Testis (tissue), 3 donors: Measurements from ENCODE around the gene TBC1D24. TPM values are rescaled to one million over a fixed set of nuclear protein-coding genes. Genes with fewer than 3 reads are reported as not detected.
A peak's percentile ranks its signal among the peaks of the same experiment; 100 is the strongest.

Experiments
- DNase-seq: peaks from one replicate; pipeline ENCODE4 v3.0.0-alpha.2; 2019
- H3K27ac ChIP-seq, 2 donors: fragments of 200-600 bp; sonication (generic); one replicate each; pipeline ENCODE4 v1.5.1; 2019
- H3K27me3 ChIP-seq: fragments of 200-600 bp; sonication (generic); one replicate; pipeline ENCODE4 v1.5.1; 2019
- H3K36me3 ChIP-seq: fragments of 200-600 bp; sonication (generic); one replicate; pipeline ENCODE4 v1.5.1; 2017; ENCODE audit warnings: low read depth; ENCODE audit errors: missing control alignments
- H3K4me1 ChIP-seq: fragments of 200-600 bp; sonication (generic); one replicate; pipeline ENCODE4 v1.5.1; 2019
- H3K4me3 ChIP-seq, 2 donors: fragments of 200-600 bp; sonication (generic); one replicate each; pipeline ENCODE4 v1.5.1; 2017 to 2019
- H3K9me3 ChIP-seq: fragments of 200-600 bp; sonication (generic); one replicate; pipeline ENCODE4 v1.5.1; 2017
- POLR2A ChIP-seq: fragments of 450-650 bp; IDR thresholded peaks from one replicate; pipeline ENCODE4 v1.6.1; 2017; ENCODE audit warnings: antibody characterized with exemption, mild to moderate bottlenecking, moderate library complexity
- WGBS, 2 donors: methylation state at CpG; one replicate each; pipeline ENCODE4 v1.1.5; 2018; 5-methylcytosine and 5-hydroxymethylcytosine counted together
- intact Hi-C: fragments of 100-400 bp; cut with DNase I; formaldehyde crosslinking; loops from one replicate; pipeline ENCODE4 v1.15.1; 2023; ENCODE audit warnings: low total_unique reads
- polyA plus RNA-seq: library from polyadenylated mRNA; stranded (reverse); fragments of 350-450 nt; fragmentation: Illumina TruSeq; extraction: RNeasy Lipid Tissue Mini Kit (QIAGEN cat#74804); gene quantifications from one replicate; pipeline ENCODE4 v1.2.3, GENCODE V29; 2014; ENCODE audit warnings: low read depth, low replicate concordance; ENCODE audit not compliant: insufficient read depth
- total RNA-seq, 2 donors: library from RNA; depleted of rRNA; stranded (reverse); fragments of >200 nt; gene quantifications; one replicate each; pipeline ENCODE4 v1.2.3, GENCODE V29; 2016
- TF ChIP-seq, protein P1 (sequence below), 3 experiments: fragments of 450-650 bp in 2 of 3; fragments of 200-600 bp in 1 of 3; sonication (generic) in 1 of 3; IDR thresholded peaks; one replicate each; pipeline ENCODE4 v1.5.1; 2016 to 2019; ENCODE audit warnings: antibody characterized with exemption in 3 of 3, mild to moderate bottlenecking in 2 of 3, moderate library complexity in 1 of 3

The TBC1D24 gene
- total and polyA plus RNA-seq, 3 donors from 2014 or later, result 5.3 to 13.5 (median 11.2) TPM

- WGBS, 2 donors, result 94 to 97% methylated on average over 25 to 28 of the region's 28 CpGs
- Histone ChIP-seq H3K27ac (no peak overlapping the region), H3K27me3 (no peaks in the 10 kb centered on the region), H3K36me3 (no peaks in the 10 kb centered on the region), H3K4me1 (peaks cover 17% of the 10 kb centered on the region), H3K9me3 (no peaks in the 10 kb centered on the region), H3K4me3 (no peak overlapping the region)
- no peak for DNase-seq
- TF ChIP-seq, protein P1, sequence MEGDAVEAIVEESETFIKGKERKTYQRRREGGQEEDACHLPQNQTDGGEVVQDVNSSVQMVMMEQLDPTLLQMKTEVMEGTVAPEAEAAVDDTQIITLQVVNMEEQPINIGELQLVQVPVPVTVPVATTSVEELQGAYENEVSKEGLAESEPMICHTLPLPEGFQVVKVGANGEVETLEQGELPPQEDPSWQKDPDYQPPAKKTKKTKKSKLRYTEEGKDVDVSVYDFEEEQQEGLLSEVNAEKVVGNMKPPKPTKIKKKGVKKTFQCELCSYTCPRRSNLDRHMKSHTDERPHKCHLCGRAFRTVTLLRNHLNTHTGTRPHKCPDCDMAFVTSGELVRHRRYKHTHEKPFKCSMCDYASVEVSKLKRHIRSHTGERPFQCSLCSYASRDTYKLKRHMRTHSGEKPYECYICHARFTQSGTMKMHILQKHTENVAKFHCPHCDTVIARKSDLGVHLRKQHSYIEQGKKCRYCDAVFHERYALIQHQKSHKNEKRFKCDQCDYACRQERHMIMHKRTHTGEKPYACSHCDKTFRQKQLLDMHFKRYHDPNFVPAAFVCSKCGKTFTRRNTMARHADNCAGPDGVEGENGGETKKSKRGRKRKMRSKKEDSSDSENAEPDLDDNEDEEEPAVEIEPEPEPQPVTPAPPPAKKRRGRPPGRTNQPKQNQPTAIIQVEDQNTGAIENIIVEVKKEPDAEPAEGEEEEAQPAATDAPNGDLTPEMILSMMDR (IDR thresholded peaks at IDR 0.05), result no peak
- no peak for TF ChIP-seq POLR2A
- intact Hi-C loops, result no loop called here
Observed at GRCh38 chr16:2455081-2455845, 19.7 kb upstream of the TBC1D24 start.

DNA sequence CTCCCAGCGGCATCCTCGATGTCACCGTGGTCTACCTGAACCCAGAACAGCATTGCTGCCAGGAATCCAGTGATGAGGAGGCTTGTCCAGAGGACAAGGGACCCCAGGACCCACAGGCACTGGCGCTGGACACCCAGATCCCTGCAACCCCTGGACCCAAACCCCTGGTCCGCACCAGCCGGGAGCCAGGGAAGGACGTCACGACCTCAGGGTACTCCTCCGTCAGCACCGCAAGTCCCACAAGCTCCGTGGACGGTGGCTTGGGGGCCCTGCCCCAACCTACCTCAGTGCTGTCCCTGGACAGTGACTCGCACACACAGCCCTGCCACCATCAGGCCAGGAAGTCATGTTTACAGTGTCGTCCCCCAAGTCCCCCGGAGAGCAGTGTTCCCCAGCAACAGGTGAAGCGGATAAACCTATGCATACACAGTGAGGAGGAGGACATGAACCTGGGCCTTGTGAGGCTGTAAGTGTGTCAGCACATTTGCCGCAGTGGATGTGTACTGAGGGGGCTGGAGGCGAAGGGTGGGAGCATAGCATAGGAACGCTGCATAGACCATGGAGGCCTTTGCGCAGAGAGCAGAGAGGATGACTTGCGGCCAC, 18.3 kb upstream of the TBC1D24 start:
- H3K27ac ChIP-seq, result no peak overlapping the region
- intact Hi-C loops, result no loop called here
- no peak for TF ChIP-seq POLR2A
- TF ChIP-seq, protein P1 (IDR thresholded peaks at IDR 0.05), result no peak
- 97 to 100% methylated on average over 7 to 21 of the region's 21 CpGs for WGBS, 2 donors
- no peaks in the 10 kb centered on the region for H3K9me3 ChIP-seq
- no peaks in the 10 kb centered on the region for H3K27me3 ChIP-seq
- H3K36me3 ChIP-seq, result no peaks in the 10 kb centered on the region
- H3K4me3 ChIP-seq, result no peak overlapping the region
- peaks cover 17% of the 10 kb centered on the region for H3K4me1 ChIP-seq
- DNase-seq, result no peak

GRCh38 chr16:2457267-2457666, 17.7 kb upstream of the TBC1D24 start:
- Histone ChIP-seq H3K4me3 (no peak overlapping the region), H3K36me3 (no peaks in the 10 kb centered on the region), H3K27ac (no peak overlapping the region), H3K4me1 (peaks cover 14% of the 10 kb centered on the region), H3K9me3 (no peaks in the 10 kb centered on the region), H3K27me3 (no peaks in the 10 kb centered on the region)
- 73 to 77% methylated on average over 12 to 13 of the region's 13 CpGs for WGBS, 2 donors
- no peak for TF ChIP-seq POLR2A
- intact Hi-C loops, result no loop called here
- DNase-seq, result no peak

DNA sequence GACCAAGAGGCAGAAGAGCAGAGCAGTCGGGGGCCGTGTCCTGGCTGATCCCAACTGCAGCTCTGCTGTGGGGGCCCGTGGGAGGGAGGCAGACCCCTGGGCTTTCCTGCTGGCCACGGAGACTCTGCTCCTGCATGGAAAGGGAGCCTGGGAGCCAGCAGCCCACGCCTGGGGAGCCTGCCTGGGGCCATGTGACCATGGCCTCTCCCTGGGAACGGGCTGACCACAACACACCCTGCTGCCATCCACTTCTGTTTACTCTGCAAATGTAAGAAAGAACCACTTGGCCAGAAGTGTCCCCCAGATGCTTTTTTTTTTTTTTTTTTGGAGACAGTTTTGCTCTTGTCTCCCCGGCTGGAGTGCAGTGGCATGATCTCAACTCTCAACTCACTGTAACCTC, 17.0 kb upstream of the TBC1D24 start:
- no peak for DNase-seq
- H3K27ac ChIP-seq, result no peak overlapping the region
- intact Hi-C loops, result no loop called here
- H3K4me1 ChIP-seq, result peaks cover 14% of the 10 kb centered on the region
- 51 to 71% methylated on average over 7 of the region's 7 CpGs for WGBS, 2 donors
- TF ChIP-seq, protein P1 (IDR thresholded peaks at IDR 0.05), result no peak
- H3K27me3 ChIP-seq, result no peaks in the 10 kb centered on the region
- H3K9me3 ChIP-seq, result no peaks in the 10 kb centered on the region
- H3K4me3 ChIP-seq, result no peak overlapping the region
- H3K36me3 ChIP-seq, result no peaks in the 10 kb centered on the region

DNA sequence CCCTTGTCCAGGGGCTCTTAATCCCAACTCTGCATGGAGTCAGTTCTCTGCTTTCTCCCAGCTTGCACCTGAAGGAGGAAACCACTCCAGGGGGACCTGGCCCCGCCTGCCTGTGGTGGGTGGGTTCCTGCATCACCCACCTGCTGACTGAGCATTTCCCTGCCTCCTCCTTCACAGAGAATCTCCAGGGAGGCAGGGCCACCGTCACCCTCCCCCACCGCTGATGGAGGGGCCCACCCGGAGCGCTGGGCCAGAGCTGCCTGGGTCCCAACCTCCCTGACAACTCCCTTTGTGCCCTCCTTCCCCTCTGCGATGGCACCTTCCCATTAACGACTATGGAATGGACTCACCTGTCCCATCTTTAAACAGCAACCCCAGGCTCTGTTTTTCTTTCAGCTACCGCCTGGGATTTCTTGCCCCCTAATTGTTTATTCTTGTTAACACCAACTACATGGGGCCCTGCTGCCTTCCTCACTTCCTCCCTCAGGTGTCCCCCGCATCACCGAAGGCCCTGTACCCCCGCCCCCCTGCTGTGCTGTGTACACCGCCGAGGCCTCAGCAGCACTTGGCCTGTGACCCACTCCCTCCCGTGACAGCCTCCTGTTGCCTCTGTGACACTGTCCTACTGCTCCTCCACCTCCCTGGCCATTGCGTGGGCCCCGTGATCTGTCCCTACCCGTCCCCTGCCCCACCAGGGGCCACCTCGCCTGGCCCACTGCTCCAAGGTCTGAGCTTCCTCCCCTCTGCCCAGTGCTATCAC, 15.9 kb upstream of the TBC1D24 start:
- Histone ChIP-seq H3K36me3 (no peaks in the 10 kb centered on the region), H3K4me3 (peak overlapping the region; percentile 49 to 68), H3K4me1 (peaks cover 14% of the 10 kb centered on the region), H3K9me3 (no peaks in the 10 kb centered on the region), H3K27me3 (no peaks in the 10 kb centered on the region), H3K27ac (peak overlapping the region in 1 of 2 donors; percentile 15)
- TF ChIP-seq POLR2A, result no peak
- TF ChIP-seq, protein P1 (IDR thresholded peaks at IDR 0.05), result no peak
- 21 to 24% methylated on average over 17 to 18 of the region's 18 CpGs for WGBS, 2 donors
- DNase-seq, result no peak
- intact Hi-C loops, result no loop called here
